H9 (cell line): ENCODE measurements around the gene ARHGAP10. TPM values are rescaled to one million over a fixed set of nuclear protein-coding genes. Genes with fewer than 3 reads are reported as not detected.

ENCODE experiments used
- DNase-seq: peaks from one replicate; pipeline ENCODE4 v3.0.0-alpha.2; 2017
- H2AFZ ChIP-seq: one replicate; pipeline ENCODE4 v1.6.1; 2013; ENCODE audit warnings: mild to moderate bottlenecking, low read length, control low read depth, moderate library complexity
- H2AK5ac ChIP-seq: 2 replicates; pipeline ENCODE4 v1.6.1; 2013; ENCODE audit warnings: low read length, control low read depth, mixed read lengths; ENCODE audit not compliant: insufficient read length
- H2BK120ac ChIP-seq: one replicate; pipeline ENCODE4 v1.6.1; 2013; ENCODE audit warnings: low read depth, mild to moderate bottlenecking, low read length, control low read depth, inconsistent platforms; ENCODE audit not compliant: poor library complexity, severe bottlenecking
- H2BK12ac ChIP-seq: 2 replicates; pipeline ENCODE4 v1.6.1; 2013; ENCODE audit warnings: low read length, control low read depth, mixed read lengths, low read depth; ENCODE audit not compliant: insufficient read length
- H2BK15ac ChIP-seq: 2 replicates; pipeline ENCODE4 v1.6.1; 2013; ENCODE audit warnings: low read depth, low read length, control low read depth
- H2BK20ac ChIP-seq: one replicate; pipeline ENCODE4 v1.6.1; 2013; ENCODE audit warnings: low read depth, mild to moderate bottlenecking, low read length, control low read depth, inconsistent platforms; ENCODE audit not compliant: poor library complexity, severe bottlenecking
- H2BK5ac ChIP-seq: 2 replicates; pipeline ENCODE4 v1.6.1; 2013; ENCODE audit warnings: low read length, control low read depth, mixed read lengths; ENCODE audit not compliant: insufficient read length
- H3K14ac ChIP-seq: 2 replicates; pipeline ENCODE4 v1.6.1; 2013; ENCODE audit warnings: low read length, control low read depth; ENCODE audit not compliant: insufficient read depth
- H3K18ac ChIP-seq: 2 replicates; pipeline ENCODE4 v1.6.1; 2013; ENCODE audit warnings: low read depth, mild to moderate bottlenecking, mixed read lengths, low read length, control low read depth; ENCODE audit not compliant: insufficient read length
- H3K23ac ChIP-seq: 2 replicates; pipeline ENCODE4 v1.6.1; 2013; ENCODE audit warnings: low read length, control low read depth, mixed read lengths, low read depth; ENCODE audit not compliant: insufficient read length
- H3K23me2 ChIP-seq: 2 replicates; pipeline ENCODE4 v1.6.1; 2013; ENCODE audit warnings: low read depth, mild to moderate bottlenecking, mixed read lengths, low read length, control low read depth; ENCODE audit not compliant: insufficient read length, poor library complexity, severe bottlenecking
- H3K27ac ChIP-seq: 2 replicates; pipeline ENCODE4 v1.5.1; 2013; ENCODE audit warnings: low read length, control low read depth, mixed read lengths, low read depth; ENCODE audit not compliant: insufficient read length
- H3K27me3 ChIP-seq: 2 replicates; pipeline ENCODE4 v1.6.1; 2013; ENCODE audit warnings: low read length, control low read depth, inconsistent platforms; ENCODE audit not compliant: insufficient read depth
- H3K4ac ChIP-seq: 2 replicates; pipeline ENCODE4 v1.6.1; 2013; ENCODE audit warnings: low read depth, mild to moderate bottlenecking, control low read depth, inconsistent platforms, low read length, moderate library complexity
- H3K4me1 ChIP-seq: 2 replicates; pipeline ENCODE4 v1.6.1; 2013; ENCODE audit warnings: low read length, control low read depth, inconsistent platforms; ENCODE audit not compliant: insufficient read depth
- H3K4me2 ChIP-seq: 2 replicates; pipeline ENCODE4 v1.6.1; 2013; ENCODE audit warnings: low read length, control low read depth, mixed read lengths; ENCODE audit not compliant: insufficient read length, insufficient read depth
- H3K56ac ChIP-seq: 2 replicates; pipeline ENCODE4 v1.6.1; 2013; ENCODE audit warnings: low read depth, mild to moderate bottlenecking, mixed read lengths, low read length, control low read depth; ENCODE audit not compliant: insufficient read length
- H3K79me1 ChIP-seq: 2 replicates; pipeline ENCODE4 v1.6.1; 2013; ENCODE audit warnings: low read depth, mild to moderate bottlenecking, moderate library complexity, low read length, control low read depth, inconsistent platforms; ENCODE audit not compliant: insufficient read depth, poor library complexity, severe bottlenecking
- H3K79me2 ChIP-seq: 2 replicates; pipeline ENCODE4 v1.6.1; 2013; ENCODE audit warnings: low read length, control low read depth, inconsistent platforms; ENCODE audit not compliant: insufficient read depth
- H3K9ac ChIP-seq: 2 replicates; pipeline ENCODE4 v1.6.1; 2013; ENCODE audit warnings: low read length, control low read depth, mixed read lengths; ENCODE audit not compliant: insufficient read length; ENCODE audit errors: extremely low read depth
- H3K9me3 ChIP-seq: one replicate; pipeline ENCODE4 v1.6.1; 2013; ENCODE audit warnings: low read depth, low read length, inconsistent platforms; ENCODE audit not compliant: control insufficient read depth
- H3T11ph ChIP-seq: one replicate; pipeline ENCODE4 v1.6.1; 2013; ENCODE audit warnings: mild to moderate bottlenecking, low read length, control low read depth, inconsistent platforms
- H4K20me1 ChIP-seq: one replicate; pipeline ENCODE4 v1.6.1; 2013; ENCODE audit not compliant: control insufficient read depth, insufficient read length, insufficient read depth
- H4K5ac ChIP-seq: 2 replicates; pipeline ENCODE4 v1.6.1; 2013; ENCODE audit warnings: low read depth, mild to moderate bottlenecking, mixed read lengths, low read length, control low read depth; ENCODE audit not compliant: insufficient read length
- H4K8ac ChIP-seq: replicated peaks from 2 replicates; pipeline ENCODE4 v1.6.1; 2013; ENCODE audit warnings: low read length, control low read depth, mixed read lengths, low read depth; ENCODE audit not compliant: insufficient read length
- H4K91ac ChIP-seq: 2 replicates; pipeline ENCODE4 v1.6.1; 2013; ENCODE audit warnings: low read depth, mild to moderate bottlenecking, moderate library complexity, mixed read lengths, low read length, control low read depth; ENCODE audit not compliant: insufficient read length
- H3K27ac Mint-ChIP-seq, 3 experiments: 2 replicates in 2 of 3; 3 replicates in 1 of 3; pipeline ENCODE4 v1.8.0; 2020 to 2021; ENCODE audit warnings: mixed read lengths in 3 of 3, mild to moderate bottlenecking in 1 of 3, moderate library complexity in 1 of 3
- H3K27me3 Mint-ChIP-seq: 2 replicates; pipeline ENCODE4 v1.8.0; 2021; ENCODE audit warnings: low read depth, mild to moderate bottlenecking, moderate library complexity, mixed read lengths
- H3K36me3 Mint-ChIP-seq, 3 experiments: 2 replicates in 2 of 3; 3 replicates in 1 of 3; pipeline ENCODE4 v1.8.0; 2020 to 2021; ENCODE audit warnings: low read depth in 3 of 3, mixed read lengths in 3 of 3; ENCODE audit not compliant: insufficient read depth in 1 of 3
- H3K4me1 Mint-ChIP-seq, 2 experiments: 2 replicates each; pipeline ENCODE4 v1.8.0; 2020; ENCODE audit warnings: mixed read lengths in 2 of 2
- H3K4me3 Mint-ChIP-seq, 2 experiments: 2 replicates in 1 of 2; 3 replicates in 1 of 2; pipeline ENCODE4 v1.8.0; 2020 to 2021; ENCODE audit warnings: mild to moderate bottlenecking in 2 of 2, mixed read lengths in 2 of 2, moderate library complexity in 1 of 2
- H3K9me3 Mint-ChIP-seq, 2 experiments: 2 replicates in 1 of 2; 3 replicates in 1 of 2; pipeline ENCODE4 v1.8.0; 2020; ENCODE audit warnings: mild to moderate bottlenecking in 2 of 2, mixed read lengths in 2 of 2, moderate library complexity in 1 of 2
- CTCF ChIP-seq: fragments of 200-600 bp; sonication (generic); conservative IDR thresholded peaks from 3 replicates; pipeline ENCODE4 v1.8.0; 2021; ENCODE audit warnings: antibody characterized with exemption, mild to moderate bottlenecking
- WGBS: extraction: QIAGEN DNeasy Blood & Tissue Kit; methylation state at CpG from one replicate; pipeline ENCODE4 v1.1.7; 2013; ENCODE audit warnings: missing lambda C conversion rate, low lambda C conversion rate, mixed read lengths; ENCODE audit not compliant: insufficient read length; ENCODE audit errors: extremely low coverage; 5-methylcytosine and 5-hydroxymethylcytosine counted together
- total RNA-seq: library from RNA; stranded (reverse); gene quantifications from 2 replicates; pipeline ENCODE4 v1.2.1, GENCODE V29; 2021

The ARHGAP10 gene
- total RNA-seq, 1 experiment from 2014 or later = 7.8 TPM

GRCh38 chr4:147901388-147901787, 169.5 kb downstream of the ARHGAP10 start:
- Mint-ChIP-seq H3K36me3 (peaks cover 3 to 9% (median 8%) of the 10 kb centered on the region in 3 experiments; a peak in 4 of 7 replicates), H3K4me1 (no peaks in the 10 kb centered on the region), H3K4me3 (no peak overlapping the region), H3K27me3 (no peaks in the 10 kb centered on the region), H3K9me3 (peaks cover 8 to 13% of the 10 kb centered on the region in 2 experiments; a peak in 3 of 5 replicates), H3K27ac (no peak overlapping the region)
- Histone ChIP-seq H2BK20ac (no peak overlapping the region), H2AK5ac (no peak overlapping the region), H3K9me3 (no peaks in the 10 kb centered on the region), H3K4me1 (no peaks in the 10 kb centered on the region), H3K14ac (no peak overlapping the region), H4K91ac (no peak overlapping the region), H3K4me2 (no peak overlapping the region), H3K27me3 (no peaks in the 10 kb centered on the region), H3K4ac (no peak overlapping the region), H3K56ac (no peak overlapping the region), H3K18ac (no peak overlapping the region), H3K23me2 (no peaks in the 10 kb centered on the region), H2AFZ (no peak overlapping the region), H3K79me2 (no peaks in the 10 kb centered on the region), H4K5ac (no peak overlapping the region), H4K20me1 (no peaks in the 10 kb centered on the region), H3K23ac (no peak overlapping the region), H3K27ac (no peak overlapping the region), H2BK120ac (no peak overlapping the region), H2BK12ac (no peak overlapping the region), H4K8ac (no peak overlapping the region), H3K9ac (no peak overlapping the region), H2BK15ac (no peak overlapping the region), H2BK5ac (no peak overlapping the region), H3K79me1 (no peaks in the 10 kb centered on the region), H3T11ph (no peak overlapping the region)
- no peak for TF ChIP-seq CTCF
- no CpG with 5 or more reads among the region's 2 CpGs for WGBS
- DNase-seq = no peak
